Keratinocyte (primary cell): ENCODE results near the gene CARD11.

Experiments
- EZH2 ChIP-seq: IDR thresholded peaks from one replicate; pipeline ENCODE4 v1.6.1; 2012; ENCODE audit warnings: inconsistent platforms, mild to moderate bottlenecking, low read length, moderate library complexity
- TF ChIP-seq, protein P1 (sequence below), 3 experiments: IDR thresholded peaks in 1 of 3; conservative IDR thresholded peaks in 1 of 3; optimal IDR thresholded peaks in 1 of 3; 2 replicates in 2 of 3; 3 replicates in 1 of 3; pipeline versions ENCODE3 to v1.5.1; 2011; ENCODE audit warnings: low read length in 3 of 3, mild to moderate bottlenecking in 3 of 3, moderate library complexity in 2 of 3, control low read depth in 1 of 3, inconsistent platforms in 1 of 3; ENCODE audit not compliant: insufficient read depth in 2 of 3; ENCODE audit errors: extremely low read depth in 1 of 3

DNA sequence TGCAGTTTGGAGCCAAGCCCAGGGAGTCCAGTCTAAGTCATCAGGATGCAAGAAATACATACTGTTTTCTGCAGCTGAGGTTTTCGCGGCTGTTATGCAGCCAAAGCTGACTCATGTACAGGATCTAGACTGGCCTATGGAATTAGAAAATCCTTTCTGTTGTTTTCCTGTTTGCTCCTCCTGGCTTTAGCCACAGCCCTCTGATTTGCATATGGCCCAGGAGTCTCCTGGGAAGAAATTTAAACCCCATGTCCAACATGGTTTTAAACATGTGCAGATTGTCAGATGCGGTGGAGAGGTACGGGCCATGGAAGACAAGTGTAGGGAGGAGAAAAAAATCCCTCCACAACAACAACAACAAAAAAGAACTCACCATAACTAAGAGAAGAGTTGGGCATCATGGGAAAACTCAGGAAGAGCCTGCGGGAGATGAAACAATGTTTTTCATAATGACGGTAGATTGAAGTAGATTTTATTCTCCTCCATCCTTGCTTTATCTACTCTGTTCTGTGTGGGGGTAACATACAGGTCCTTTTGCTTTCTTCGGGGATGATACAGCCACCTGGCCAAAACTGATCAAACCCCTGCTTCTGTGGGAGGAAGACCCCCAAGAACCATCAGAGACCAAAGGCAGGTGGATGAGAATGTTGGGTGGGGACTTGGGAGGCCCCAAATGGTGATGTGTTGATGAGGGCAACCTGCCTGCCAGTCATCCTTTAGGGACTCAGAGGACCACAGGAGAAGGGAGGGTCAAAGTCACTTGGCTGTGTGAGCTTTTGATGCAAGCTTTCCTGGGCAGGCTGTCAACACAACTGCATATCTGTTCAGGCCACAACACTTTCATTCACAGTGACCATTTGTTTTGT lies 169.7 kb downstream of the CARD11 start:
- TF ChIP-seq EZH2 = no peak
- TF ChIP-seq, protein P1, sequence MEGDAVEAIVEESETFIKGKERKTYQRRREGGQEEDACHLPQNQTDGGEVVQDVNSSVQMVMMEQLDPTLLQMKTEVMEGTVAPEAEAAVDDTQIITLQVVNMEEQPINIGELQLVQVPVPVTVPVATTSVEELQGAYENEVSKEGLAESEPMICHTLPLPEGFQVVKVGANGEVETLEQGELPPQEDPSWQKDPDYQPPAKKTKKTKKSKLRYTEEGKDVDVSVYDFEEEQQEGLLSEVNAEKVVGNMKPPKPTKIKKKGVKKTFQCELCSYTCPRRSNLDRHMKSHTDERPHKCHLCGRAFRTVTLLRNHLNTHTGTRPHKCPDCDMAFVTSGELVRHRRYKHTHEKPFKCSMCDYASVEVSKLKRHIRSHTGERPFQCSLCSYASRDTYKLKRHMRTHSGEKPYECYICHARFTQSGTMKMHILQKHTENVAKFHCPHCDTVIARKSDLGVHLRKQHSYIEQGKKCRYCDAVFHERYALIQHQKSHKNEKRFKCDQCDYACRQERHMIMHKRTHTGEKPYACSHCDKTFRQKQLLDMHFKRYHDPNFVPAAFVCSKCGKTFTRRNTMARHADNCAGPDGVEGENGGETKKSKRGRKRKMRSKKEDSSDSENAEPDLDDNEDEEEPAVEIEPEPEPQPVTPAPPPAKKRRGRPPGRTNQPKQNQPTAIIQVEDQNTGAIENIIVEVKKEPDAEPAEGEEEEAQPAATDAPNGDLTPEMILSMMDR (optimal IDR thresholded peaks at IDR 0.05 in 1 of 3, IDR thresholded peaks at IDR 0.05 in 1 of 3, conservative IDR thresholded peaks at IDR 0.05 in 1 of 3; ENCODE audit: extremely low read depth in 1 of 3, insufficient read depth in 2 of 3, low read length in 3 of 3) = no peak
